ENCODE results near the gene HHIP. TPM values are rescaled to one million over a fixed set of nuclear protein-coding genes. Genes with fewer than 3 reads are reported as not detected.

HHIP gene
- total RNA-seq, 2 donors from 2014 or later: 0.66 to 14.3 TPM

- peaks cover 0 to 7% of the 10 kb centered on the region in 2 donors for H3K27me3 ChIP-seq
- no peaks in the 10 kb centered on the region for H3K36me3 ChIP-seq (replicated peaks in 1 of 2; ENCODE audit: insufficient read depth in 1 of 2, low read depth in 2 of 2)
- no peak for TF ChIP-seq POLR2A (IDR thresholded peaks at IDR 0.05)
- no peak for TF ChIP-seq CTCF (IDR thresholded peaks at IDR 0.05)
- H3K4me1 ChIP-seq: peaks cover 18% of the 10 kb centered on the region
- DNase-seq (peak in 2 of 4 donors; percentile 29 to 35), ATAC-seq (no peak)
- intact Hi-C loops (cut with DNase I): no loop called here
- H3K27ac ChIP-seq: peak overlapping the region in 2 of 4 donors; percentile 23 to 76
- no peaks in the 10 kb centered on the region for H3K9me3 ChIP-seq
- H3K4me3 ChIP-seq: peak overlapping the region in 1 of 2 donors; percentile 29
- 3 to 4% methylated on average over 20 of the region's 20 CpGs for WGBS, 2 donors
Observed at GRCh38 chr4:144647095-144647561, 1.2 kb downstream of the HHIP start.

- no peak overlapping the region for H3K4me3 ChIP-seq
- WGBS, 2 donors: 21 to 28% methylated on average over 4 of the region's 4 CpGs
Observed at GRCh38 chr4:144647590-144647989, 1.6 kb downstream of the HHIP start.

DNA sequence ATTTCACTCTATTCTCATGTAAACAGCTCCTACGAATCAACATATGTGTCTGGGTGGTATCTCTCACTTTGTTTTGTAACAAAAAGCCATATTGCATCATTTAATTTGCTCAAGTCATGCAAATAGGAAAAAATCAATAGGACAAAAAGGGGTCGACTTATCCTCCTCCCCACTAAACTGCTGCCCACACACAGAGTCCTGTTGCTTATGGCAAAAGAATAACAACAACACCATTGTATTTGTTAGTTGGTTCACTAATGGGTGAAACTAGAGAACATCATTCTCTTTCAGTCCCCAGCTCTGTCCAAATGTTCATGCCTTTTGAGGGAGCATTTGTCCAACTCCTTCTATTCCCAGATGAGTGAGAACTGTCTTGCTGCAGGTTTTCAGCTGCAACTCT, 2.1 kb downstream of the HHIP start:
- Histone ChIP-seq H3K27me3 (peaks cover 0 to 7% of the 10 kb centered on the region in 2 donors), H3K36me3 (replicated peaks in 1 of 2; ENCODE audit: insufficient read depth in 1 of 2, low read depth in 2 of 2) (no peaks in the 10 kb centered on the region), H3K4me1 (peaks cover 18% of the 10 kb centered on the region), H3K9me3 (no peaks in the 10 kb centered on the region), H3K27ac (peak overlapping the region in 2 of 4 donors; percentile 23 to 76), H3K4me3 (no peak overlapping the region)
- intact Hi-C loops (cut with DNase I): no loop called here
- no peak for DNase-seq
- WGBS, 2 donors: 15 to 28% methylated on average over 2 of the region's 2 CpGs
- ATAC-seq: no peak
- no peak for TF ChIP-seq POLR2A (IDR thresholded peaks at IDR 0.05)
- TF ChIP-seq CTCF (IDR thresholded peaks at IDR 0.05): no peak

More at GRCh38 chr4:144647590-144647989, 1.6 kb downstream of the HHIP start:
- TF ChIP-seq POLR2A (IDR thresholded peaks at IDR 0.05) (no peak), CTCF (IDR thresholded peaks at IDR 0.05) (no peak)
- H3K27ac ChIP-seq: peak overlapping the region in 2 of 4 donors; percentile 23 to 76
- DNase-seq (no peak), ATAC-seq (no peak)
- H3K27me3 ChIP-seq: peaks cover 0 to 7% of the 10 kb centered on the region in 2 donors
- intact Hi-C loops (cut with DNase I): no loop called here
- no peaks in the 10 kb centered on the region for H3K36me3 ChIP-seq (replicated peaks in 1 of 2; ENCODE audit: insufficient read depth in 1 of 2, low read depth in 2 of 2)
- H3K9me3 ChIP-seq: no peaks in the 10 kb centered on the region
- H3K4me1 ChIP-seq: peaks cover 18% of the 10 kb centered on the region

DNA sequence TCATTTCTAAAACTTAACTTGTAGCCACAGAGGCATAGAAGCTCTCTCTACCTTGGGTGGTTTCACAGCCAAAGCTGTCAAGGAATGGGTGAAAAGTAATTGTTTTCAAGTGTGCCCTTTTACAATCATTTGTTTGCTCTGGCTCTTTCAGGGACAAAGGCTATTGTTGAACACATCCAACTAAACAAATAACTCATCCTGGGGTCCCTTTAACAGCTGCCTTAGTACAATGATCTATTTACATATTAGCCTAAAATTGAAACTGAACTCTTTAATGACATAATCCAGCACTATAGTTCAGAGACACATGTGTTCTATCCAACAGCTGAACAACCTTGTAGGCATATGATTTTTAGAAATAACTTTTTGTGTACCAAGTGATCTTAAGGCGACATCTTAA, 3.7 kb downstream of the HHIP start:
- Histone ChIP-seq H3K36me3 (replicated peaks in 1 of 2; ENCODE audit: insufficient read depth in 1 of 2, low read depth in 2 of 2) (no peaks in the 10 kb centered on the region), H3K9me3 (no peaks in the 10 kb centered on the region), H3K27ac (peak overlapping the region in 1 of 4 donors; percentile 6), H3K4me3 (no peak overlapping the region), H3K27me3 (peaks cover 0 to 7% of the 10 kb centered on the region in 2 donors), H3K4me1 (peaks cover 18% of the 10 kb centered on the region)
- DNase-seq: no peak
- TF ChIP-seq POLR2A (IDR thresholded peaks at IDR 0.05) (no peak), CTCF (IDR thresholded peaks at IDR 0.05) (no peak)
- ATAC-seq: no peak
- 91 to 93% methylated on average over 1 of the region's 1 CpG for WGBS, 2 donors
- intact Hi-C loops (cut with DNase I): no loop called here
